Measurements from ENCODE around the gene CLEC4G.
A peak's percentile ranks its signal among the peaks of the same experiment; 100 is the strongest.
"Not testable (repeated sequence)": the region's sequence is repeated elsewhere in the genome, so short reads cannot be mapped to it uniquely, and the experiment has no call there.

CLEC4G gene

GRCh38 chr19:7746903-7747884, 15.3 kb upstream of the CLEC4G start, which contains the start of gene CD209:
Gene CD209 (minus strand): TSS chr19:7747534. CDS start chr19:7747511, 23 bp downstream.
- no peak for DNase-seq (ENCODE audit: low read depth in 2 of 2)

GRCh38 chr19:7746306-7746705, 14.4 kb upstream of the CLEC4G start:
- not testable (repeated sequence) for DNase-seq (ENCODE audit: low read depth in 2 of 2)

- DNase-seq (ENCODE audit: low read depth in 2 of 2): no peak
These were observed 13.2 kb upstream of the CLEC4G start for GRCh38 chr19:7744871-7745650.

- no peak for DNase-seq (ENCODE audit: low read depth in 2 of 2)
These were observed 12.4 kb upstream of the CLEC4G start for GRCh38 chr19:7744199-7744786.

GRCh38 chr19:7743425-7743841, 11.5 kb upstream of the CLEC4G start:
- DNase-seq (ENCODE audit: low read depth in 2 of 2): peak in 1 of 2 donors; percentile 40

GRCh38 chr19:7742991-7743390, 11.1 kb upstream of the CLEC4G start:
- no peak for DNase-seq (ENCODE audit: low read depth in 2 of 2)

GRCh38 chr19:7742575-7742974, 10.7 kb upstream of the CLEC4G start:
- no peak for DNase-seq (ENCODE audit: low read depth in 2 of 2)

- DNase-seq (ENCODE audit: low read depth in 2 of 2): no peak
These were observed 8.8 kb upstream of the CLEC4G start for GRCh38 chr19:7740682-7741054.

- DNase-seq (ENCODE audit: low read depth in 2 of 2): no peak
These were observed 8.1 kb upstream of the CLEC4G start for GRCh38 chr19:7739801-7740681.

- no peak for DNase-seq (ENCODE audit: low read depth in 2 of 2)
These were observed 7.4 kb upstream of the CLEC4G start for GRCh38 chr19:7739211-7739755.

GRCh38 chr19:7738023-7738422, 6.1 kb upstream of the CLEC4G start:
- peak in 1 of 2 donors; percentile 38 for DNase-seq (ENCODE audit: low read depth in 2 of 2)

GRCh38 chr19:7737215-7737614, 5.3 kb upstream of the CLEC4G start:
- DNase-seq (ENCODE audit: low read depth in 2 of 2): no peak

- DNase-seq (ENCODE audit: low read depth in 2 of 2): no peak
These were observed 4.2 kb upstream of the CLEC4G start for GRCh38 chr19:7736148-7736547.

GRCh38 chr19:7734220-7735203, 2.6 kb upstream of the CLEC4G start:
- no peak for DNase-seq (ENCODE audit: low read depth in 2 of 2)

GRCh38 chr19:7733376-7733775, 1.5 kb upstream of the CLEC4G start:
- DNase-seq (ENCODE audit: low read depth in 2 of 2): no peak

GRCh38 chr19:7731615-7732014, 295 bp downstream of the CLEC4G start:
- no peak for DNase-seq (ENCODE audit: low read depth in 2 of 2)

- DNase-seq (ENCODE audit: low read depth in 2 of 2): no peak
These were observed 703 bp downstream of the CLEC4G start for GRCh38 chr19:7731218-7731595.

- DNase-seq (ENCODE audit: low read depth in 2 of 2): no peak
These were observed 1.4 kb downstream of the CLEC4G start for GRCh38 chr19:7730286-7731217.
